HEK293T (cell line): Measurements from ENCODE around the gene GATAD2B.

Source experiments
- ARNT ChIP-seq: fragments of 450-650 bp; IDR thresholded peaks from 2 replicates; pipeline ENCODE4 v1.6.1; 2017; ENCODE audit warnings: mild to moderate bottlenecking
- HDGF ChIP-seq: fragments of 450-650 bp; IDR thresholded peaks from 2 replicates; pipeline ENCODE4 v1.6.1; 2017; ENCODE audit warnings: antibody characterized with exemption, borderline replicate concordance
- L3MBTL2 ChIP-seq: fragments of 450-650 bp; conservative IDR thresholded peaks from 2 replicates; pipeline ENCODE4 v1.6.1; 2016; ENCODE audit warnings: mild to moderate bottlenecking
- NFRKB ChIP-seq: fragments of 450-650 bp; IDR thresholded peaks from 2 replicates; pipeline ENCODE4 v1.6.1; 2016; ENCODE audit warnings: mild to moderate bottlenecking, moderate library complexity
- TARDBP ChIP-seq: fragments of 450-650 bp; IDR thresholded peaks from 2 replicates; pipeline ENCODE4 v1.6.1; 2016

GRCh38 chr1:153771841-153772593, 150.8 kb downstream of the GATAD2B start:
- TF ChIP-seq NFRKB: no peak
- no peak for TF ChIP-seq TARDBP
- no peak for TF ChIP-seq HDGF
- TF ChIP-seq ARNT: no peak
- no peak for TF ChIP-seq L3MBTL2
